CD4-positive, alpha-beta T cell treated with Interleukin-12 subunit alpha and Interleukin-12 subunit beta, for 1 hour (primary cell): Measurements from ENCODE around the gene FBXO39.
A peak's percentile ranks its signal among the peaks of the same experiment; 100 is the strongest.
"Not testable (repeated sequence)": the region's sequence is repeated elsewhere in the genome, so short reads cannot be mapped to it uniquely, and the experiment has no call there.

Experiments used
- DNase-seq: peaks from one replicate; pipeline ENCODE4 v3.0.0-alpha.2; 2020

Gene FBXO39

DNA sequence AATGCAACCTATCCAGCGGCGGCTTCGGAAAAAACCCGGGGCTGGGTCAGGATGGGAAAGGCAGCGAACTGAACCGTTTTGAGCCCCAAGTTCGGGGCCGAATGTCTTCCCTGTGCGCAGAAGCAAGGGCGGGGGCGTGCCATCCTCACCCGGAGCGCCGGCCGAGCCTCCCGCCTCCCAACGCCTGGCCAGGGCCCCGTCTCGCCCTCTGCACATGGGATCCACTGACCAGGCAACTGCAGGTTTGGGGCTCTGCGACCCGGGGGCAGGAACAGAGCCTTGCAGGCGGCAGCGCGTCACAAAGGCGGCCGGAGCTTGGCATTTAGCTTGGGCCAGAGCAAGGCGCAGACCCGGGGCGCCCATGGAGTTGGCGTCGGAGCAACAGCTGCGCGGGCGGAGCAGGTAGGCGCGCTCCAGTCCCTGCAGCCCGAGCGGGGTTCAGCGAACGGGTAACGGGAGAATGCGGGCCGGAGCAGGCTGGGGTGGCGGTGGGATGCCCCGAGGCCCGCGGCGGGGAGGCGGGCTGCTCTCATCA is at the start of gene FBXO39:
TSS of gene FBXO39 (plus strand) at position 345 of the 535 bp plus-strand sequence. CDS start 3,654 bp downstream, outside the sequence.
- DNase-seq, result no peak

GRCh38 chr17:6729531-6729930 is 46.5 kb upstream of the FBXO39 start:
- DNase-seq, result no peak

- not testable (repeated sequence) for DNase-seq
Measured at GRCh38 chr17:6746665-6747064, 29.4 kb upstream of the FBXO39 start.

DNA sequence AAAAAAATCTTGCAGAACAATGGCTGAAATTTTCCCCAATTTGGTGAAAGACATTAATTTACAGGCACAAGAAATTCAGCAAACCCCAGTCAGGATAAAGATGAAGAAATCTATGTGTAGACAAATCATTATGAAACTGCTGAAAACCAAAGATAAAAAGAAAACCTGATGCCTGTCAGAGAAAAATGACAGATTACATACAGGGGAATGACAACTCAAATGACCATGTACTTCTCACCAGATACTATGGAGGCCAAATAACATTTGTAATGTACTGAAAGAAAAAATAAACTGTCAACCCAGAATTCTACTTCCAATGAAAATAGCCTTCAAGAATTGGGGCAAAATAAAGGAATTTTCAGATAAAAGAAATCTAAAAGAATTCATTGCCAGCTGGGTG is 27.4 kb upstream of the FBXO39 start:
- no peak for DNase-seq

DNA sequence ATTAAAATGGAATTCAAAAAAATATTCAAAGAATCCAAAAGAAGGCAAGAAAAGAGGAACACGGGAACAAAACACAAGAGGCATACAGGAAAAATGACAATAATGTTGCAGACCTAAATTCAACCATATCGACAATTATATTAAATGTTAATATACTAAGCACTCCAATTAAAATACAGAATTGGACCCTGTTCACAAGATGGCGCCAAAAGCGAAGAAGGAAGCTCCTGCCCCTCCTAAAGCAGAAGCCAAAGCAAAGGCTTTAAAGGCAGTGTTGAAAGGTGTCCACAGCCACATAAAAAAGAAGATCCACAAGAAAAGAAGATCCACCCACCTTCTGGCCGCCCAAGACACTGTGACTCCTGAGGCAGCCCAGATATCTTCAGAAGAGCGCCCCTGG is 26.5 kb upstream of the FBXO39 start:
- peak; percentile 20 for DNase-seq

- DNase-seq, result no peak
Measured at GRCh38 chr17:6752068-6752909, 23.7 kb upstream of the FBXO39 start.

GRCh38 chr17:6753006-6753445 is 23.0 kb upstream of the FBXO39 start:
- DNase-seq, result peak; percentile 71

DNA sequence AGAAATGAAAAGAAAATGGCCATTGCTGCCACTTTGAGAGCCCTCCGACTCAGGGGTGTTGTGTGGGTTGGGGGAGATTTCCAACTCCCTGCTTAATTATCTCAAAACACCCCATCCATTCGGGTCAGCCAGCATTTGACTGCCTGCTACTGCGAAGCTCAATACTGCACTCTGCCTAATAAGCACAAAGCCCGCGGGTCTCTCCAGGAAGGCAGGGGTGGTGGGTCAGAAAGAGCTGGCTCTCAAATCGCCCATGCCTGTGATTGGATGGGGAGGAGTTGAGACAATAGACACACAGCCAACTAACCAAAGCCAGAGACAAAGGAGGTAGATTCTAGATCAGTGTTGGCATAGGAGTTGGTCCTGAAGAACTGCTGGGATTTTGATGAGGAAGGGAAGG is 22.5 kb upstream of the FBXO39 start:
- no peak for DNase-seq

DNA sequence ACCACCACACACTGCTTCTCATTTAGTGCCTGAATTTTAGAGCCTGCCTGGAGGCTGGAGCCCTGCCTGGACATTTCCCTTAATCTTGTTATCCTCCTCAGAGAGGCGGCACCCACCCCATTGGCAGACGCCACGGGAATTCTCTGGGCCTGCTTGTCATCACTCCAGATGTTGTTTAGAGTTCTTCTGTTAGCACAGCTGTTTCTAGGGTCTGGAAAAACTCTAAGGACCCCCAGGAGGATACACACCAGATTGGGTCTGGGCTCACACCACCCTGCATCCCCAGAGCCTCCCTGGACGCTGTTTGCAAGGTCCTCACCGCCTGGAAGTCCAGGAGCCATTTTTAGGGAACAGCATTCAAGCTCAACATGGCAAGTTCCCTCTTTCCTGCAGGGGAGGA is 20.7 kb upstream of the FBXO39 start:
- DNase-seq, result no peak

DNA sequence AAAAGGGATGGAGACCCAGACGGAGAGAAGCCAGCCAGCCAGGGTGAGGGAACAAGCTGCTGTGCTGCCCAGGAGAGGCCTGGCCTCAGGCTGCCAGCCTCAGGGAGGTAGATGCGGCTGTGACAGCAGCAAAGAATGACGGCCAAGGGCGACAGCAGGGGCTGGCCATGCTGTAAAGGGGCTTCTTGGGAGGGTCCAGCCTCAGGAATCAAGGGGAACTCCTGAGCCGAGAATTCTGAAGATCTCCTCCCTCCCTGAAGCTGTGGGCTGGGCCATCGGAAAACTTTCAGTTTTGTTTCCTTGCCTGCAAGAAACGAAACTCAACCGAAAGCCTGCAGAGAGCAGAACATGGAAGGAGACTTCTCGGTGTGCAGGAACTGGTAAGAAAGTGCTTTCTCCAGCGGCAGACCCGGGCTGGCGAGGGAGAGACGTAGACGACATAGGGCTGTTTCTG is 20.3 kb upstream of the FBXO39 start, which contains the start of gene XAF1:
TSS of gene XAF1 (plus strand) at position 316 of the 454 bp plus-strand sequence. CDS start at position 349, 33 bp downstream.
- peak; percentile 61 for DNase-seq

GRCh38 chr17:6756425-6757031 is 19.5 kb upstream of the FBXO39 start:
- no peak for DNase-seq

DNA sequence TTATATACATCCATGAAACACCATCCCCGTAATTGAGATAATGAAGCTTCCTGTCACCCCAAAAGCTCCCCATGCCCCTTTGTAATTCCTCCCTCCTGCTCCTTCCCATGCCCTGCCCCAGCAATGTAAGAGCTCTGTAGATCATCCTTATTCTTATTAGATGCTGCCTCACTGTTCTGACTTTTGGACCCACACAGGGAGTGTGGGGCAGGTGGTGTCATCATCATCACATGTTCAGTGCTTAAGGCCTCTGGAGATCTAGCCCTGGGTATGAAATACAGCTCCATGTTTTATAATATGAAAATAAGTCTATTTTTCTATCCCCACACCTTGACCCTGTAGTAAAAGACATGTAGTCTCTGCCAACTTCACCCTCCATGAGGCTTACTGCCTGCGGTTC is 18.3 kb upstream of the FBXO39 start:
- no peak for DNase-seq

DNA sequence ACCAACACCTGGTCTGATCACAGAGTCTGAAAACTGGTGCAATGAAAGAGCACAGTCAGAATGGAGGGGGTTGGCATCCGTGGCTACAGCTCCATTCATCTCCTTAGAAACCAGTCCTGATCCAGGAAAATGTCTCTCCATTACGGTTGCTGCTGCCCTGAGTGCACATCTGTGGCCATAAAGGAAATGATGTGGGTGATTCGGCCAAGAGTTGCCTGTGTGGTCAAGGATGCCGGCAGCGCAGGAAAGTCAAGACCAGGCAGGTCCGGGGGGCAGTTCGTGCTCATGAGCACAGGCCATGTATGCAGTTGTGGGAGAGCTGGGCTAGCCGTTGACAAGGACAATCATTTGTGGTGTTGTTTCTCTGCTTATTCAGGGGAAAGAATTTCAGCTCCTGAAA is 14.2 kb upstream of the FBXO39 start:
- no peak for DNase-seq

DNA sequence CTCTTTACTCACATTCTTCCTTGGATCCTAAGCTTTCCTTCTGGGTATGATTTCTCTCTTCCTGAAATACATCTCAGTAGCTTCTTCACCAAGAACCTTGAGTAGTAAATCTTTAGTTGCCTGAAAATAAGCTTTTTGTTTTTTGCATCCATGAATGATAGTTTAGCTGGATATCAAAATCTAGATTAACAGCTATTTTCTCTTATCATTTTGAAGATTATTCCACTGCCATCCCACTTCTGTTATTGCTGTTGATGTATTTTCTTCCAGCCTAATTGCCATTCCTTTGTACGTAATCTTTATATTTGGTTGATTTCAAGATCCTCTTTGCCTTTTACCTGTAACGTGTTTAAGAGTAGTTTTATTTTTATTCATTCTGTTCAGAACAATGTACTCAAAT is 7.6 kb upstream of the FBXO39 start:
- no peak for DNase-seq

DNA sequence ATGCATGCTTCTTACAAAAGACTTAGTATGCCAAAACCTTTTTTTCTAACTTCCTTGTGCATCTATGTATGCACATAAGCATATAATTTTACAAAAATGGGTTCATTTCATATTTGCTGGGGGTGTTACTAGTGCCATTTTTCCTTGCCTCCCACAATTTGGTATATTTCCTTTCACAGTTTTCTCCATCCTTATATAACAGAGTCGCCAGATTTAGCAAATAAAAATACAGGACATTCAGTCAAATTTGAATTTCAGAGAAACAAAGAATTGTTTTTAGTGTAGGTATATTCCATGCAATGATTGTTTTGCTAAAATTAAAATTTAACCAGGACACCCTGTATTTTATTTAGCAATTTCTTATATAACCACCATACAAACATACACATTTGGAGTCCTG is 4.0 kb upstream of the FBXO39 start:
- no peak for DNase-seq

DNA sequence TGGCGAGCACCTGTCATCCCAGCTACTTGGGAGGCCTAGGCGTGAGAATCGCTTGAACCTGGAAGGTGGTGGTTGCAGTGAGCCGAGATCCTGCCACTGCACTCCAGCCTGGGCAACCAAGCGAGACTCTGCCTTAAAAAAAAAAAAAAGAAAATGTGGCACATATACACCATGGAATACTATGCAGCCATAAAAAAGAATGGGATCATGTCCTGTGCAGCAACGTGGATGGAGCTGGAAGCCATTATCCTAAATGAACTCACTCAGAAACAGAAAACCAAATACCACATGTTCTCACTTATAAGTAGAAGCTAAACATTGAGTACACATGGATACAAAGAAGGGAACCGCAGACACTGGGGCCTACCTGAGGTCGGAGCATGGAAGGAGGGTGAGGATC is 1.1 kb upstream of the FBXO39 start:
- DNase-seq, result not testable (repeated sequence)

DNA sequence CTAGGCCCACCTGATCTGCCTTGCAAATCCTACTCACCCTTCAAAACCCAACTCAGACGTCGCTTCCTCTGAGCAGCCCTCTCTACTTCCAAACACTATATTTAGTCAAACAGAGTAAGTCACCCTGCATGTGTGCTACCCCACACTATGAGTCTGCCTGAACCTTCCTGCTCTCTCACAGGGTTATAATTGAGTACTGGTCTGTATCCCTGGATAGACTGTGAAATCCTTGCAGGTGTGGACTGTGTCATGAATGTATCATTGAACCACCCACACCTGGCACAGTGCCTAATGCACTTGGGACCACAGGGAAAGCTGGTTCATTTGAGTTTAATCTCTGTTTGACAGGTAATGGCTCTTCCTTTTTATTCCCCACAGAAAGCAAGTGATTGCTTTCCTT is 3.4 kb downstream of the FBXO39 start:
- no peak for DNase-seq

DNA sequence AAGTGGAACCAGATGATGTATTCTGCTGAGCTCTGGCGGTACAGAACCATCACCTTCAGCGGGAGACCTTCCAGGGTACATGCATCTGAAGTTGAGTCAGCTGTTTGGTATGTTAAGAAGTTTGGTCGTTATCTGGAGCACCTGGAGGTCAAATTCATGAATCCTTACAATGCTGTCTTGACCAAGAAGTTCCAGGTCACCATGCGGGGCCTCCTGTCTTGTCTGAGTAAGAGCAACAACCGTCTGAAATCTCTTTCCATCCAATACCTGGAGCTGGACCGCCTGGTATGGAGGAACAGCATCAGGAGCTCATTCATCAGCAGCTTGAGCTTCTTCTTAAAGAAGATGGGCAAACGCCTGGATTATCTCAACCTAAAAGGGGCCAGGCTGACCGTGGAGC is 4.0 kb downstream of the FBXO39 start:
- DNase-seq, result no peak

GRCh38 chr17:6780886-6781285 is 4.9 kb downstream of the FBXO39 start:
- DNase-seq, result no peak

DNA sequence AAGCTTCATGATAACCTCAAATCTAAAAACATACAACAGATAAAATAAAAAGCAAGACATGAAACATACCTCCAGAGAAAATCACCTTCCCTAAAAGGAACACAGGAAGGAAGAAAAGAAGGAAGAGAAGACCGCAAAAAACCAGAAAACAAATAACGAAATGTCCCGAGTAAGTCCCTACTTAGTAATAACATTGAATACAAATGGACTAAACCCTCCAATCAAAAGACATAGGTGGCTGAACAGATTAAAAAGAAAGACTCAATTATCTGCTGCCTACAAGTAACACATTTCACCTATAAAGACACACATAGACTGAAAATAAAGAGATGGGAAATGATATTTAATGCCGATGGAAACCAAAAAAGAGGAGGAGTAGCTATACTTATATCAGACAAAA is 6.2 kb downstream of the FBXO39 start:
- no peak for DNase-seq

- no peak for DNase-seq
Measured at GRCh38 chr17:6786618-6787017, 10.6 kb downstream of the FBXO39 start.

GRCh38 chr17:6787081-6787693 is 11.2 kb downstream of the FBXO39 start:
- DNase-seq, result no peak

DNA sequence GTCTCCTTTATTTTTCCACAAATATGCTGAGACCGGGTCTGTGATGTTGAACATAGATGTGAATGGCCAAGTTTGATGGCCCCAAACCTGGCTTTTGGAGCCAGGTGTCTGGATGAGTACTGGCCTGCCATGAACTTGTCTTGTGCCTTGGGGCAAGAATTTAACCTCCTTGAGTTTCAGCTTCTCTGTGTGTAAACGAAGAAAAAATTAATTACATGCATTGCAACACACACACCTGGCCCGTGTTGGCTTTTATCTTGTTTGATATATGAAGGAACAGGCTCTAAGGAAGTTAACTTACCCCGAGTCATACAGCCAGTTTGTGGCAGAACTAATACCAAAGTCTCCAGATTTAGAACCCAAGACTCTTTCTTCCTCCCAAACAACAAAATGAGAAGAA is 13.1 kb downstream of the FBXO39 start:
- DNase-seq, result no peak
